IMR-90 (cell line): ENCODE data around the gene TOP2B.

Experiments
- CEBPB ChIP-seq: IDR thresholded peaks from 2 replicates; pipeline ENCODE4 v1.6.1; 2012; ENCODE audit warnings: low read depth, low read length, improper control_type of control experiment
- CHD1 ChIP-seq: IDR thresholded peaks from 2 replicates; pipeline ENCODE4 v1.6.1; 2012; ENCODE audit warnings: low read depth, low read length, improper control_type of control experiment
- FOS ChIP-seq: fragments of 150-350 bp; IDR thresholded peaks from 2 replicates; pipeline ENCODE4 v1.6.1; 2016; ENCODE audit warnings: low read depth, low read length
- POLR2A ChIP-seq: IDR thresholded peaks from 2 replicates; pipeline ENCODE4 v1.6.1; 2012; ENCODE audit warnings: mild to moderate bottlenecking, low read depth, low read length
- RCOR1 ChIP-seq: IDR thresholded peaks from 2 replicates; pipeline ENCODE4 v1.6.1; 2012; ENCODE audit warnings: mild to moderate bottlenecking, low read length, improper control_type of control experiment; ENCODE audit not compliant: insufficient replicate concordance
- TF ChIP-seq, protein P1 (sequence below): conservative IDR thresholded peaks from 2 replicates; pipeline ENCODE4 v1.5.1; 2012; ENCODE audit warnings: mild to moderate bottlenecking, low read depth, low read length, improper control_type of control experiment
- TF ChIP-seq, protein P2 (sequence below): fragments of 150-350 bp; IDR thresholded peaks from 2 replicates; pipeline ENCODE4 v1.6.1; 2016; ENCODE audit warnings: low read depth, mild to moderate bottlenecking, low read length, moderate library complexity, borderline replicate concordance
- TF ChIP-seq, protein P3 (sequence below): fragments of 150-350 bp; IDR thresholded peaks from 2 replicates; pipeline ENCODE4 v1.6.1; 2017; ENCODE audit warnings: mild to moderate bottlenecking, antibody characterized with exemption, low read length, low read depth

DNA sequence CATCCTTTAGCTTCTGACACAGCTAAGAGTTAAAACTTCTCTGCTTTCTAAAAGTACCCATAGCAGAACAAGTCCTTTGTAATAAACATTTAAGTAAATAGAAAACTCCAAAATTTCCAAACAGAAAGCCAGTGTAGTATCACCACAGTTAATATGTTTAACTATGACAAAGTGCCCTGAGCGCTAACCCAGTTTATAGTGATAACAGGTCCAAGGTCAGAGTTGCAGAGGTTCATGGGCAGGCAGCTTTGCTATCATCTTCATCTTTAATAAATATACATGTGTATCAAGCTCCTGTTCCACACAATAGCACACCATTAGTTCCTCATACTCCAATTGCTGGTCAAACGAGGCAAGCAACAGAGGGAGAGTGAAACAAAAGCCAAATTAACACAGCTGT is 12.4 kb upstream of the TOP2B start:
- TF ChIP-seq, protein P1, sequence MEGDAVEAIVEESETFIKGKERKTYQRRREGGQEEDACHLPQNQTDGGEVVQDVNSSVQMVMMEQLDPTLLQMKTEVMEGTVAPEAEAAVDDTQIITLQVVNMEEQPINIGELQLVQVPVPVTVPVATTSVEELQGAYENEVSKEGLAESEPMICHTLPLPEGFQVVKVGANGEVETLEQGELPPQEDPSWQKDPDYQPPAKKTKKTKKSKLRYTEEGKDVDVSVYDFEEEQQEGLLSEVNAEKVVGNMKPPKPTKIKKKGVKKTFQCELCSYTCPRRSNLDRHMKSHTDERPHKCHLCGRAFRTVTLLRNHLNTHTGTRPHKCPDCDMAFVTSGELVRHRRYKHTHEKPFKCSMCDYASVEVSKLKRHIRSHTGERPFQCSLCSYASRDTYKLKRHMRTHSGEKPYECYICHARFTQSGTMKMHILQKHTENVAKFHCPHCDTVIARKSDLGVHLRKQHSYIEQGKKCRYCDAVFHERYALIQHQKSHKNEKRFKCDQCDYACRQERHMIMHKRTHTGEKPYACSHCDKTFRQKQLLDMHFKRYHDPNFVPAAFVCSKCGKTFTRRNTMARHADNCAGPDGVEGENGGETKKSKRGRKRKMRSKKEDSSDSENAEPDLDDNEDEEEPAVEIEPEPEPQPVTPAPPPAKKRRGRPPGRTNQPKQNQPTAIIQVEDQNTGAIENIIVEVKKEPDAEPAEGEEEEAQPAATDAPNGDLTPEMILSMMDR: no peak
- TF ChIP-seq POLR2A: no peak
- TF ChIP-seq CEBPB: no peak
- TF ChIP-seq FOS: no peak
- no peak for TF ChIP-seq RCOR1
- TF ChIP-seq, protein P2, sequence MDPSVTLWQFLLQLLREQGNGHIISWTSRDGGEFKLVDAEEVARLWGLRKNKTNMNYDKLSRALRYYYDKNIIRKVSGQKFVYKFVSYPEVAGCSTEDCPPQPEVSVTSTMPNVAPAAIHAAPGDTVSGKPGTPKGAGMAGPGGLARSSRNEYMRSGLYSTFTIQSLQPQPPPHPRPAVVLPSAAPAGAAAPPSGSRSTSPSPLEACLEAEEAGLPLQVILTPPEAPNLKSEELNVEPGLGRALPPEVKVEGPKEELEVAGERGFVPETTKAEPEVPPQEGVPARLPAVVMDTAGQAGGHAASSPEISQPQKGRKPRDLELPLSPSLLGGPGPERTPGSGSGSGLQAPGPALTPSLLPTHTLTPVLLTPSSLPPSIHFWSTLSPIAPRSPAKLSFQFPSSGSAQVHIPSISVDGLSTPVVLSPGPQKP: no peak
- TF ChIP-seq, protein P3, sequence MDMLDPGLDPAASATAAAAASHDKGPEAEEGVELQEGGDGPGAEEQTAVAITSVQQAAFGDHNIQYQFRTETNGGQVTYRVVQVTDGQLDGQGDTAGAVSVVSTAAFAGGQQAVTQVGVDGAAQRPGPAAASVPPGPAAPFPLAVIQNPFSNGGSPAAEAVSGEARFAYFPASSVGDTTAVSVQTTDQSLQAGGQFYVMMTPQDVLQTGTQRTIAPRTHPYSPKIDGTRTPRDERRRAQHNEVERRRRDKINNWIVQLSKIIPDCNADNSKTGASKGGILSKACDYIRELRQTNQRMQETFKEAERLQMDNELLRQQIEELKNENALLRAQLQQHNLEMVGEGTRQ: no peak
- TF ChIP-seq CHD1: no peak
